HepG2 (cell line): ENCODE results near the gene ZNF213.

Experiments used
- CTCF ChIP-seq: sonication (generic); formaldehyde crosslinking; IDR thresholded peaks from 2 replicates; pipeline ENCODE4 v1.5.0; 2020; ENCODE audit warnings: mild to moderate bottlenecking, missing genetic modification reagents, moderate library complexity
- EZH2 ChIP-seq: conservative IDR thresholded peaks from 2 replicates; pipeline ENCODE4 v1.6.1; 2012; ENCODE audit warnings: mild to moderate bottlenecking, low read depth, low read length, moderate library complexity
- HNF4A ChIP-seq: sonication (generic); formaldehyde crosslinking; IDR thresholded peaks from 2 replicates; pipeline ENCODE4 v1.4.0; 2020; ENCODE audit warnings: missing genetic modification reagents
- KAT7 ChIP-seq: IDR thresholded peaks from 2 replicates; pipeline ENCODE4 v1.6.1; 2018; ENCODE audit warnings: borderline replicate concordance, missing compliant biosample characterization
- MXD3 ChIP-seq: IDR thresholded peaks from 2 replicates; pipeline ENCODE4 v1.6.1; 2016; ENCODE audit warnings: mild to moderate bottlenecking, missing biosample characterization, missing genetic modification reagents
- POLR2A ChIP-seq, 2 experiments: IDR thresholded peaks; 2 replicates each; pipeline ENCODE4 v1.6.1; 2011; ENCODE audit warnings: low read depth in 2 of 2, low read length in 2 of 2, mild to moderate bottlenecking in 1 of 2, moderate library complexity in 1 of 2; ENCODE audit not compliant: insufficient read depth in 1 of 2
- SMAD3 ChIP-seq: sonication (generic); formaldehyde crosslinking; IDR thresholded peaks from 2 replicates; pipeline ENCODE4 v1.4.0; 2020; ENCODE audit warnings: missing genetic modification reagents
- TARDBP ChIP-seq: sonication (generic); formaldehyde crosslinking; IDR thresholded peaks from 2 replicates; pipeline ENCODE4 v1.8.0; 2022; ENCODE audit warnings: mild to moderate bottlenecking, missing genetic modification reagents
- ZNF597 ChIP-seq: sonication (generic); formaldehyde crosslinking; IDR thresholded peaks from 2 replicates; pipeline ENCODE4 v1.5.0; 2020; ENCODE audit warnings: missing genetic modification reagents

GRCh38 chr16:3131755-3132377, 3.0 kb upstream of the ZNF213 start:
- TF ChIP-seq ZNF597 (CRISPR knock-in tag) (no peak), EZH2 (no peak), CTCF (CRISPR knock-in tag) (peak; percentile 88), MXD3 (no peak), HNF4A (CRISPR knock-in tag) (no peak), KAT7 (CRISPR knock-in tag) (no peak), POLR2A (IDR thresholded peaks at IDR 0.05; ENCODE audit: insufficient read depth in 1 of 2, low read depth in 2 of 2, low read length in 2 of 2) (peak in 1 of 2 experiments; percentile 44; a peak in 2 of 4 replicates), TARDBP (no peak), SMAD3 (CRISPR knock-in tag) (no peak)
